ENCODE data around the gene COPG1. TPM values are rescaled to one million over a fixed set of nuclear protein-coding genes. Genes with fewer than 3 reads are reported as not detected.

Gene COPG1
- total and polyA plus RNA-seq, 10 of the 15 experiments (the other 5 are each of a cell fraction or from before 2014, with no cell fraction given): 54.8 to 143 (median 91.2) TPM

DNA sequence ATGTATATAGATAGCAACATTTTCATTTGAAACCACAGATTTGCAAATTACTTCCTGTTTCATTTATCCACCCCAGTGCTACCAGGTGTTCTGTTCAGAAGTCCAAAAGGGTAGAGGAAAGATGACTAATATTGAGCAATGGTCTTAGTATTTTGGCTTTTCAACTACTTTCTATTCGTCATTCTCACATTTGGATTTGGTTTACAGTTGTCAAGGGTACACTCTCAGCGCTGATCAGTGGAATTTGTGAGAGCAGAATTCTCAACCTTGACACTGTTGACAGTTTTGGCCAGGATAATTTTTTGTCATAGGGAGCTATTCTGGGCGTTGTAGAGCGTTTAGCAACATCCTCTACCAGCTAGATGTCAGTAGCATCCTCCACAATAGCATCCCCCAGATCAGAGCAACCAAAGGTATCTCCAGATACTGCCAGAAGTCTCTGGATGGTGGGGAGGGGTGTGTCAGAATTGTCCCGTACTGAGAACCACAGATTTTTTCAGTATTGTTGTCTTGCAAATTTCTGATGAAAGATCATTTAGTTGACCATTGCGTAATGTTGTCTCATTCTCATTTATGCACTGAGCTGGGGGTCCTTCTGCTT, 33.4 kb downstream of the COPG1 start:
- Histone ChIP-seq H3K27me3 (replicated peaks in 1 of 2; ENCODE audit: control insufficient read depth in 2 of 2, insufficient read depth in 2 of 2, low read length in 1 of 2) (no peaks in the 10 kb centered on the region), H3K4me3 (peak overlapping the region; percentile 1; the same call in 1 of the 2 replicates), H3K36me3 (ENCODE audit: control insufficient read depth in 2 of 2, insufficient read depth in 2 of 2, low read length in 1 of 2) (peaks cover 0 to 3% of the 10 kb centered on the region in 2 experiments; a peak in 3 of 4 replicates), H3K9ac (ENCODE audit: control insufficient read depth, insufficient read depth, low read length) (no peak overlapping the region), H2AFZ (ENCODE audit: control insufficient read depth, low read depth, low read length) (no peak overlapping the region), H3K4me2 (ENCODE audit: control insufficient read depth, insufficient read depth) (peak overlapping the region; percentile 76), H3K4me1 (ENCODE audit: control insufficient read depth, insufficient read depth, low read length) (peaks cover 36% of the 10 kb centered on the region), H3K27ac (ENCODE audit: control insufficient read depth, insufficient read depth) (no peak overlapping the region), H3K79me2 (ENCODE audit: control insufficient read depth, insufficient read depth, low read length) (peaks cover 6% of the 10 kb centered on the region), H4K20me1 (ENCODE audit: control insufficient read depth, insufficient read depth) (peaks cover 2% of the 10 kb centered on the region; the same call in 1 of the 2 replicates), H3K9me3 (replicated peaks; ENCODE audit: control insufficient read depth, insufficient read depth, low read length) (no peaks in the 10 kb centered on the region)
- SMC1A ChIA-PET (ENCODE audit: uncharacterized antibody, unreplicated experiment): interaction anchor here (1.1 to 6.0 kb wide), 6 partner anchors 10 to 37 kb away, joined by 3 to 75 read pairs (median 7); a partner anchor contains a TSS
- BruUV-seq (replicated peaks): no TSS peak
- CTCF ChIA-PET: interaction anchor here (0.6 to 2.7 kb wide), 10 partner anchors 22 to 611 kb away, joined by 3 to 23 read pairs (median 4); a partner anchor contains a TSS
- ATAC-seq (peak; percentile 63), FAIRE-seq (peak; percentile 89), DNase-seq (ENCODE audit: low read depth, low spot score) (peak; percentile 88)
- POLR2A ChIA-PET: interaction anchor here (0.6 to 3.4 kb wide), 10 partner anchors 11 to 162 kb away, joined by 3 to 19 read pairs (median 4); partner anchors contain the start of genes COPG1, IFT122, MBD4 and RAB43
- intact Hi-C loops (cut with micrococcal nuclease; ENCODE audit: unreplicated experiment) (loop anchor here (2.0 kb wide), 1 partner anchor 28 kb away; no protein-coding TSS in a partner anchor), in situ Hi-C loops (cut with MboI) (no loop called here)
- WGBS (ENCODE audit: insufficient coverage, insufficient replicate concordance, low lambda C conversion rate, missing lambda C conversion rate): 10% methylated on average over 6 of the region's 6 CpGs
- RAD21 ChIA-PET (ENCODE audit: unreplicated experiment): interaction anchor here (0.8 to 2.8 kb wide), 11 partner anchors 10 to 1459 kb away, joined by 3 to 20 read pairs (median 5); partner anchors contain the start of gene COPG1
- TF ChIP-seq BACH1 (IDR thresholded peaks at IDR 0.05; ENCODE audit: borderline replicate concordance) (peak; percentile 56; the same call in 1 of the 2 replicates), FOXM1 (IDR thresholded peaks at IDR 0.05; ENCODE audit: low read depth, low read length) (peak; percentile 97), NBN (IDR thresholded peaks at IDR 0.05) (peak; percentile 88), JUNB (IDR thresholded peaks at IDR 0.05) (peak; percentile 97), ZNF384 (IDR thresholded peaks at IDR 0.05; ENCODE audit: borderline replicate concordance, low read depth, low read length) (no peak), NFIC (IDR thresholded peaks at IDR 0.05; ENCODE audit: low read depth, low read length) (peak; percentile 98), JUND (IDR thresholded peaks at IDR 0.05; ENCODE audit: low read depth, low read length) (peak; percentile 87), EZH2 (IDR thresholded peaks at IDR 0.05; ENCODE audit: borderline replicate concordance, control insufficient read depth, low read depth, low read length) (no peak), SIN3A (IDR thresholded peaks at IDR 0.05; ENCODE audit: low read depth, low read length) (peak; percentile 84), SREBF2 (IDR thresholded peaks at IDR 0.05; ENCODE audit: low read length) (no peak), MXI1 (IDR thresholded peaks at IDR 0.05; ENCODE audit: low read depth, low read length) (peak; percentile 74; the same call in 1 of the 2 replicates), SP1 (IDR thresholded peaks at IDR 0.05; ENCODE audit: low read depth, low read length) (peak; percentile 51), RAD21 (IDR thresholded peaks at IDR 0.05; ENCODE audit: insufficient read depth, low read depth, low read length) (peak; percentile 31), BHLHE40 (IDR thresholded peaks at IDR 0.05; ENCODE audit: borderline replicate concordance in 1 of 2, low read depth in 2 of 2, low read length in 1 of 2) (peak; percentile 89 to 92), ETV6 (conservative IDR thresholded peaks at IDR 0.05 in 1 of 2, IDR thresholded peaks at IDR 0.05 in 1 of 2; ENCODE audit: borderline replicate concordance in 1 of 2, low read depth in 1 of 2) (peak in 1 of 2 experiments; percentile 95; a peak in 2 of 4 replicates), MEF2B (IDR thresholded peaks at IDR 0.05; ENCODE audit: partially characterized antibody, poor library complexity, severe bottlenecking) (peak; percentile 92)
- TF ChIP-seq, protein P1, sequence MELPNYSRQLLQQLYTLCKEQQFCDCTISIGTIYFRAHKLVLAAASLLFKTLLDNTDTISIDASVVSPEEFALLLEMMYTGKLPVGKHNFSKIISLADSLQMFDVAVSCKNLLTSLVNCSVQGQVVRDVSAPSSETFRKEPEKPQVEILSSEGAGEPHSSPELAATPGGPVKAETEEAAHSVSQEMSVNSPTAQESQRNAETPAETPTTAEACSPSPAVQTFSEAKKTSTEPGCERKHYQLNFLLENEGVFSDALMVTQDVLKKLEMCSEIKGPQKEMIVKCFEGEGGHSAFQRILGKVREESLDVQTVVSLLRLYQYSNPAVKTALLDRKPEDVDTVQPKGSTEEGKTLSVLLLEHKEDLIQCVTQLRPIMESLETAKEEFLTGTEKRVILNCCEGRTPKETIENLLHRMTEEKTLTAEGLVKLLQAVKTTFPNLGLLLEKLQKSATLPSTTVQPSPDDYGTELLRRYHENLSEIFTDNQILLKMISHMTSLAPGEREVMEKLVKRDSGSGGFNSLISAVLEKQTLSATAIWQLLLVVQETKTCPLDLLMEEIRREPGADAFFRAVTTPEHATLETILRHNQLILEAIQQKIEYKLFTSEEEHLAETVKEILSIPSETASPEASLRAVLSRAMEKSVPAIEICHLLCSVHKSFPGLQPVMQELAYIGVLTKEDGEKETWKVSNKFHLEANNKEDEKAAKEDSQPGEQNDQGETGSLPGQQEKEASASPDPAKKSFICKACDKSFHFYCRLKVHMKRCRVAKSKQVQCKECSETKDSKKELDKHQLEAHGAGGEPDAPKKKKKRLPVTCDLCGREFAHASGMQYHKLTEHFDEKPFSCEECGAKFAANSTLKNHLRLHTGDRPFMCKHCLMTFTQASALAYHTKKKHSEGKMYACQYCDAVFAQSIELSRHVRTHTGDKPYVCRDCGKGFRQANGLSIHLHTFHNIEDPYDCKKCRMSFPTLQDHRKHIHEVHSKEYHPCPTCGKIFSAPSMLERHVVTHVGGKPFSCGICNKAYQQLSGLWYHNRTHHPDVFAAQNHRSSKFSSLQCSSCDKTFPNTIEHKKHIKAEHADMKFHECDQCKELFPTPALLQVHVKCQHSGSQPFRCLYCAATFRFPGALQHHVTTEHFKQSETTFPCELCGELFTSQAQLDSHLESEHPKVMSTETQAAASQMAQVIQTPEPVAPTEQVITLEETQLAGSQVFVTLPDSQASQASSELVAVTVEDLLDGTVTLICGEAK (IDR thresholded peaks at IDR 0.05; ENCODE audit: borderline replicate concordance): no peak
- TF ChIP-seq, protein P2, sequence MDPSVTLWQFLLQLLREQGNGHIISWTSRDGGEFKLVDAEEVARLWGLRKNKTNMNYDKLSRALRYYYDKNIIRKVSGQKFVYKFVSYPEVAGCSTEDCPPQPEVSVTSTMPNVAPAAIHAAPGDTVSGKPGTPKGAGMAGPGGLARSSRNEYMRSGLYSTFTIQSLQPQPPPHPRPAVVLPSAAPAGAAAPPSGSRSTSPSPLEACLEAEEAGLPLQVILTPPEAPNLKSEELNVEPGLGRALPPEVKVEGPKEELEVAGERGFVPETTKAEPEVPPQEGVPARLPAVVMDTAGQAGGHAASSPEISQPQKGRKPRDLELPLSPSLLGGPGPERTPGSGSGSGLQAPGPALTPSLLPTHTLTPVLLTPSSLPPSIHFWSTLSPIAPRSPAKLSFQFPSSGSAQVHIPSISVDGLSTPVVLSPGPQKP (IDR thresholded peaks at IDR 0.05; ENCODE audit: low read depth, low read length): no peak
